AG09319 (cell line): ENCODE measurements around the gene PRDM15.

ENCODE experiments used
- DNase-seq: peaks from one replicate; pipeline ENCODE4 v3.0.0-alpha.2; 2010; ENCODE audit warnings: low read depth; ENCODE audit errors: extremely low read depth
- CTCF ChIP-seq: IDR thresholded peaks from 2 replicates; pipeline ENCODE4 v1.5.1; 2011; ENCODE audit warnings: low read depth, mild to moderate bottlenecking, inconsistent platforms, low read length, moderate library complexity

Gene PRDM15

GRCh38 chr21:41879190-41879998, at the start of gene PRDM15:
TSS of gene PRDM15 (minus strand) at chr21:41879344. CDS start at chr21:41860363, 18,981 bp downstream.
- no peak for TF ChIP-seq CTCF
- peak; percentile 63 for DNase-seq

GRCh38 chr21:41928621-41929220, 49.6 kb upstream of the PRDM15 start:
- TF ChIP-seq CTCF = no peak

GRCh38 chr21:41927727-41928409, 48.7 kb upstream of the PRDM15 start:
- no peak for DNase-seq
- no peak for TF ChIP-seq CTCF

More at GRCh38 chr21:41928621-41929220, 49.6 kb upstream of the PRDM15 start:
- no peak for DNase-seq

GRCh38 chr21:41926807-41927171, 47.6 kb upstream of the PRDM15 start:
- no peak for TF ChIP-seq CTCF
- DNase-seq = no peak

- DNase-seq = no peak
- TF ChIP-seq CTCF = no peak
Observed at GRCh38 chr21:41926117-41926806, 47.1 kb upstream of the PRDM15 start.

- DNase-seq = no peak
Observed at GRCh38 chr21:41925767-41926116, 46.6 kb upstream of the PRDM15 start.

More at GRCh38 chr21:41925767-41926116, 46.6 kb upstream of the PRDM15 start:
- TF ChIP-seq CTCF = no peak
